ENCODE measurements around the gene MXD1.

MXD1 gene

DNA sequence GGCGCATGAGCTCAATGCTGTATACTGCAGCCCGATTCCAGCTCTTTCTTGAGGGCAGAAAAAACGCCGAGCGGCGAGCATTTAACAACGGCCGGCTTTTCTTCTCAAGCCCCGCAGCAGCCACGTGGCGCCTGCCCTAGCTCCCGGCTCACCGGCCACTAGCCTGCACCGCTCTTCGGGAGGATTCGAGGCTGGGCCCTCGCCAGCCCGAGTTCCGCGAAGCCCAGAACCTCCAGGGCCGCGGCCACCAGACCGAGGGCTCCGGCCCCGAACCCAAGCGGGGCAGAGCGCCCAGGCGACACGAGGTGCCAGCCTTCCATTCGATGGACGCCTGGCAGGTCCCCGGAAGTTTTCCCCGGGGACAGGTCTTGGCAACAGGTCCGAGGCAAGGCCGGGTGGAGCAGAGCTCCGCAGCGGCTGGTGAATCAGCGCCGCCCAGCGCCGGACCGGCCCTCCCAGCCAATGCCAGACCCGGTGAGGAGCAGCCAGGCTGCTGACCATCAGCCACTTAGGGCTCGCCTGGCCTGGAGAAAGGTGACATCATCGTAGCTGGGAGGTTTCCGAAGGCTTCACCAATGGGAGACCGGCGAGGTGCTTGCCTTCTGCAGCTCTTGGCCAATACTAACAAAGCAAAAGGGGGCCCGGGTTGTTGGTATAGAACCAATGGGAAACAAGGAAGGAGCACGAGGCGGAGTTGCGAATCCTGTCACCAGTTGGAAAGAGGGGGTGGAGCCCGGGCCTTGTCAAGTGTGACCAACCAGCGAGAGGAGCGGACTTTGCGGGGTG is 552 bp upstream of the MXD1 start:
- no peaks in the 10 kb centered on the region for H3K27me3 Mint-ChIP-seq (ENCODE audit: low read depth)
- no peaks in the 10 kb centered on the region for H3K9me3 Mint-ChIP-seq
- H3K4me3 Mint-ChIP-seq = peak overlapping the region; percentile 75 to 82 (median 78)
- no peaks in the 10 kb centered on the region for H3K4me1 Mint-ChIP-seq
- H3K27ac Mint-ChIP-seq = peak overlapping the region; percentile 42 to 82 (median 82)
- TF ChIP-seq, protein P1, sequence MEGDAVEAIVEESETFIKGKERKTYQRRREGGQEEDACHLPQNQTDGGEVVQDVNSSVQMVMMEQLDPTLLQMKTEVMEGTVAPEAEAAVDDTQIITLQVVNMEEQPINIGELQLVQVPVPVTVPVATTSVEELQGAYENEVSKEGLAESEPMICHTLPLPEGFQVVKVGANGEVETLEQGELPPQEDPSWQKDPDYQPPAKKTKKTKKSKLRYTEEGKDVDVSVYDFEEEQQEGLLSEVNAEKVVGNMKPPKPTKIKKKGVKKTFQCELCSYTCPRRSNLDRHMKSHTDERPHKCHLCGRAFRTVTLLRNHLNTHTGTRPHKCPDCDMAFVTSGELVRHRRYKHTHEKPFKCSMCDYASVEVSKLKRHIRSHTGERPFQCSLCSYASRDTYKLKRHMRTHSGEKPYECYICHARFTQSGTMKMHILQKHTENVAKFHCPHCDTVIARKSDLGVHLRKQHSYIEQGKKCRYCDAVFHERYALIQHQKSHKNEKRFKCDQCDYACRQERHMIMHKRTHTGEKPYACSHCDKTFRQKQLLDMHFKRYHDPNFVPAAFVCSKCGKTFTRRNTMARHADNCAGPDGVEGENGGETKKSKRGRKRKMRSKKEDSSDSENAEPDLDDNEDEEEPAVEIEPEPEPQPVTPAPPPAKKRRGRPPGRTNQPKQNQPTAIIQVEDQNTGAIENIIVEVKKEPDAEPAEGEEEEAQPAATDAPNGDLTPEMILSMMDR (IDR thresholded peaks at IDR 0.05; ENCODE audit: unreplicated experiment in 3 of 3) = no peak
- H3K36me3 Mint-ChIP-seq (ENCODE audit: low read depth) = peaks cover 10% of the 10 kb centered on the region

DNA sequence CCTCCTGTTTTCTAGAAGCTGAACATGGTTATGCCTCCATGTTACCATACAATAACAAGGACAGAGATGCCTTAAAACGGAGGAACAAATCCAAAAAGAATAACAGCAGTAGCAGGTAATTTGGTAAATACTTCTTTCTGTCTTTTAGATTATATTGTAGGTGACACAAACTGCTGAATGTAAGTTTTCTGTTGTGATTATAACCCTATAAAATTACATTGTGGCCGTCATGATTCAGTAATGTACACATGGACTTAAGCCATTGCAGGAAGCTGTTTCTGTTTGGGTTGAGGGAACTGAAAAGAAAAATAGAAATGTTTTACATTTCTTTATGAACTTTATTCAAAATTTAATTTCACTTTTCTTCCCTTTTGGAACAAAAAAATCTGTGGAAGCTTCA is 1.2 kb downstream of the MXD1 start:
- Mint-ChIP-seq H3K36me3 (ENCODE audit: low read depth) (peaks cover 7% of the 10 kb centered on the region), H3K4me3 (peak overlapping the region; percentile 64 to 84 (median 81)), H3K27ac (no peak overlapping the region), H3K27me3 (ENCODE audit: low read depth) (no peaks in the 10 kb centered on the region), H3K9me3 (no peaks in the 10 kb centered on the region), H3K4me1 (no peaks in the 10 kb centered on the region)
- TF ChIP-seq, protein P1 (IDR thresholded peaks at IDR 0.05; ENCODE audit: unreplicated experiment in 3 of 3) = no peak

DNA sequence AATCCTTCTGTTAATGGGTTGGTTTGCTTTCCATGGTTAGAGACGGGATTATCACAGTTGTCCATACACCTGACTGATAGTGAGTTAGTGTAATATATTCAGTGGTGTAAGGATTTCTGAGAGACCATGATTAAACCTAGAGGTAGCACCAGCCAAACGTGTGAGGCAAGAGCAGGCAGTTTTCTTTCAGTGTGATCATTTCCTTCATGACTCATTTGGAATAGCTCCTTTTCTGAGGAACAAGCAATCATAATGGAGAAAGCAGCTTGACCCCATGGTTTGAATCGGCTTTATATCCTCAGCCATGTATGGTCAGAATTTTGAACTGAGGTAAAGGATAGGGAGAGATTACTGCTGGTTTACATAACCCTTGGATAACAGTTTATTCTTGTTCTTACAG is 2.9 kb downstream of the MXD1 start:
- Mint-ChIP-seq H3K27me3 (ENCODE audit: low read depth) (no peaks in the 10 kb centered on the region), H3K9me3 (no peaks in the 10 kb centered on the region), H3K4me1 (no peaks in the 10 kb centered on the region), H3K4me3 (no peak overlapping the region), H3K36me3 (ENCODE audit: low read depth) (peaks cover 15% of the 10 kb centered on the region), H3K27ac (no peak overlapping the region)
- TF ChIP-seq, protein P1 (IDR thresholded peaks at IDR 0.05; ENCODE audit: unreplicated experiment in 3 of 3) = no peak

- no peaks in the 10 kb centered on the region for H3K27me3 Mint-ChIP-seq (ENCODE audit: low read depth)
- H3K36me3 Mint-ChIP-seq (ENCODE audit: low read depth) = peaks cover 20% of the 10 kb centered on the region
- H3K4me1 Mint-ChIP-seq = no peaks in the 10 kb centered on the region
- no peak overlapping the region for H3K4me3 Mint-ChIP-seq
- TF ChIP-seq, protein P1 (IDR thresholded peaks at IDR 0.05; ENCODE audit: unreplicated experiment in 3 of 3) = no peak
- H3K27ac Mint-ChIP-seq = no peak overlapping the region
- no peaks in the 10 kb centered on the region for H3K9me3 Mint-ChIP-seq
Measured at GRCh38 chr2:69918401-69918800, 3.5 kb downstream of the MXD1 start.

DNA sequence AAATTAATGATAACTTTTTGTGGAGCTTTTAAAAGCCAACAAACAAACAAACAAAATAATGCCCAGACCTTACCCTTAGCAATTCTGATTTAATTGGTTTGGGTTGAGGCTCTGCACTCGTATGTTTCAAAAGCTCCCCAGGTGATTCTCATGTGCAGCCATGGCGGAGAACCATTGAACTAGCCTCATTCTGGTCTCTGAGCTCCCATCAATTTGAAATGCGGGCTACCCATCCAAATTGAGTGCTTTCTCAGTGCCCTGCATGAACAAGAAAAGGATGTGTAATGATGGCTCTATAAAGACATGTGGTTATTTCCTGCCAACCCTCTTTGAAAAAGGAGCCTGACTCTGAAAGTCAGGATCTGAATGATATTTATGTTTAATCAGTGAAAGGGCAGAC is 8.2 kb downstream of the MXD1 start:
- Mint-ChIP-seq H3K36me3 (ENCODE audit: low read depth) (peaks cover 26% of the 10 kb centered on the region), H3K27ac (no peak overlapping the region), H3K27me3 (ENCODE audit: low read depth) (no peaks in the 10 kb centered on the region), H3K9me3 (no peaks in the 10 kb centered on the region), H3K4me1 (no peaks in the 10 kb centered on the region), H3K4me3 (no peak overlapping the region)
- TF ChIP-seq, protein P1 (IDR thresholded peaks at IDR 0.05; ENCODE audit: unreplicated experiment in 3 of 3) = no peak
